Measurements from ENCODE around the gene ADD1.

ADD1 gene, protein sequence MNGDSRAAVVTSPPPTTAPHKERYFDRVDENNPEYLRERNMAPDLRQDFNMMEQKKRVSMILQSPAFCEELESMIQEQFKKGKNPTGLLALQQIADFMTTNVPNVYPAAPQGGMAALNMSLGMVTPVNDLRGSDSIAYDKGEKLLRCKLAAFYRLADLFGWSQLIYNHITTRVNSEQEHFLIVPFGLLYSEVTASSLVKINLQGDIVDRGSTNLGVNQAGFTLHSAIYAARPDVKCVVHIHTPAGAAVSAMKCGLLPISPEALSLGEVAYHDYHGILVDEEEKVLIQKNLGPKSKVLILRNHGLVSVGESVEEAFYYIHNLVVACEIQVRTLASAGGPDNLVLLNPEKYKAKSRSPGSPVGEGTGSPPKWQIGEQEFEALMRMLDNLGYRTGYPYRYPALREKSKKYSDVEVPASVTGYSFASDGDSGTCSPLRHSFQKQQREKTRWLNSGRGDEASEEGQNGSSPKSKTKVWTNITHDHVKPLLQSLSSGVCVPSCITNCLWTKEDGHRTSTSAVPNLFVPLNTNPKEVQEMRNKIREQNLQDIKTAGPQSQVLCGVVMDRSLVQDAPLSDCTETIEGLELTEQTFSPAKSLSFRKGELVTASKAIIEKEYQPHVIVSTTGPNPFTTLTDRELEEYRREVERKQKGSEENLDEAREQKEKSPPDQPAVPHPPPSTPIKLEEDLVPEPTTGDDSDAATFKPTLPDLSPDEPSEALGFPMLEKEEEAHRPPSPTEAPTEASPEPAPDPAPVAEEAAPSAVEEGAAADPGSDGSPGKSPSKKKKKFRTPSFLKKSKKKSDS

DNA sequence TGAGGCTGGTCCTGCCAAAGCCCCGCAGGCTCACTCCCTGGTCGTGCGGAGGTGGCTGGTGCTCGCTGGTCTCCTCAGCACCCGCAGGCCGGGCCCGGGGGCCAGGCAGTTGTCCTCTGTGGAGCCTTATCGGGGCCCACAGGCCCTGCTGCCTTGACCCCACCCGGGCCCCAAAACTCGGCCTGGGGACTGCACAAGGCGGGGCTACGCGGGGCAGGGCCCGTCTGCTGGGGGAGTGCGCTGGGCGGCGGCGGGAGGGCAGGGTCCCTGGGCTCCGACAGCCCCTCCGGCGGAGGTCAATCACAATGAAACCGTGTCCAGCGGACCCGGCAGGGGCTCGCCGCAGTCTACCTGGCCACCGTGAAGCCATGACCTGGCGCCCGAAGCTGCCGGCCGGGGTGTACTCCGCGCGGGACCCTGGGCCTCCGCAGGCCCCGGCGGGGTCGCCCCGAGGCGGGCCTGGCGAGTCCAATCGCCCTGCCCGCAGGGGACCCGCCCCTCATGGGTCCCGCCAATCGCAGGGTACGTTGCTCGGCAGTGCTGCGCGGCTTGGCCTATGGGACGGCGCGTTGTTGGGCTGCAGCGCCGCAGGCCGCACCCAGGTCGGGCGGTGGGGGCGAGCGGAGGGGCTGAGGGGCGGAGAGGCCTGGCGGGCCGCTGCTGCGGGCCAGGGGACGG is at the start of gene ADD1:
TSS of gene ADD1 (plus strand) at position 582 of the 678 bp plus-strand sequence. CDS start 32,072 bp downstream, outside the sequence.
- DNase-seq (ENCODE audit: low read depth): peak; percentile 92

DNA sequence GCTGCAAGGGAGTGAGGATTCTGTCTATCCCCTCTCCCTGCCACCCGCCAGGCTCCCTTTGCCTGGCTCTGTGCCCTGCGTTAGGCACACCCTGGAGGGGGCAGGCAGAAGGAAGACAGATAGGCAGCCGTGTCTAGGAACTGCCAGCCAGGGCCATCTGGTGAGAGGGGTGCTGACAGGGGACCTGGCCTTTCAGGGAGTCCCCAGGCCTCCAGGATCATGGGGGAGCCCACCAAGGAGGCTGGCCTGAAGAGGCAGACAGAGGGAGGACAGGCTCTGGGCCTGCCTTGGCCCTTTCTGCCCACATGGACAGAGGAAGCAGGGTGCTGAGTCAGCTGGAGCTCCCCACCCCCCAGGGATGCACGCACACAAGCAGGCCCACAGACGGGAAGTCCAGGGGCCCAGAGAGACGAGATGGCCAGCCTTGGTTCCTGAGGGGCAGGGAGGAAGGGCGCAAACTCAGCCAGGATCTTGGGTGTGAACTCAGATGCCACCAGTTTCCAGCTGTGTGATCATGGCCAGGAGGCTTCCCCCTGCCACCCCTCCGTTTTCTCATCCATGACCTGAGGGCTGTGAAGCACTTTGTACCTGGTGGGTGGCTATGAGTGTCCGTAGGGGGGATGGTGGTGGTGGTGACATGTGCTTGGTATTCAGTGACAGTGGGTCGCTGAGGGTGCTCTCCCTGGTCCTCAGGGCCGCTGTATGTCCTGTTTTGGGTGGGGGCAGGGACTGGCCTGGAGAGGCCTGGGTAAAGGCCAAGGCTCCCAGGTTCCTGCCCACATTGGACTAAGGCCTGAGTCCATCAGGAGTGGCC is 49.0 kb upstream of the ADD1 start:
- no peak for DNase-seq (ENCODE audit: low read depth)

DNA sequence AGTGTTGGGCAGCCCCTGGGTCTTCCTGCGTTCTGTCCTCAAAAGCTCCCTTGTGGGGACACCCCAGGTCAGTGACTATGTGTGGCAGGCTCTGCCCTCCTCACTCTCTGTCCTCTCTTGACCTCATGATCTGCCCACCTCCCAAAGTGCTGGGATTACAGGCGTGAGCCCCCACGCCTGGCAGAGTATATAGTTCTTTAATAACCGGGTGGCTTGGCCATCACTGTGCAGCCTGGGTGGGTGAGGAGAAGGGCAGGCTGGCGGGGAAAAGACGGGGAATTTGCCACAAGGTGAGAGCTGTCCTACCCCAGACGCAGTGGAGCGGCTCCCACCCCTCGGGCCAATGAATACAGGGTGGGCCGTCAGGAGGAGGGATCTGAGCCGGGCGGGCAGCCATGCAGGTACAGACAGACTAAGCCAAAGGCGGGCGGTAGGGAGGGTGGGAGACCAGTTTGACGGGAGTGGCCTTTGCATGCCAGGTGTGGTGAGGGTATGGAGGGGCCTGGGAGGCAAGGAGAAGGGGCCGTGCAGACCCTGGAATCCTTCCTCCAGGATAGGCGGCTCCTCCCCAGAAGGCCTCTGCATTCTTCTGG is 48.2 kb upstream of the ADD1 start:
- no peak for DNase-seq (ENCODE audit: low read depth)

DNA sequence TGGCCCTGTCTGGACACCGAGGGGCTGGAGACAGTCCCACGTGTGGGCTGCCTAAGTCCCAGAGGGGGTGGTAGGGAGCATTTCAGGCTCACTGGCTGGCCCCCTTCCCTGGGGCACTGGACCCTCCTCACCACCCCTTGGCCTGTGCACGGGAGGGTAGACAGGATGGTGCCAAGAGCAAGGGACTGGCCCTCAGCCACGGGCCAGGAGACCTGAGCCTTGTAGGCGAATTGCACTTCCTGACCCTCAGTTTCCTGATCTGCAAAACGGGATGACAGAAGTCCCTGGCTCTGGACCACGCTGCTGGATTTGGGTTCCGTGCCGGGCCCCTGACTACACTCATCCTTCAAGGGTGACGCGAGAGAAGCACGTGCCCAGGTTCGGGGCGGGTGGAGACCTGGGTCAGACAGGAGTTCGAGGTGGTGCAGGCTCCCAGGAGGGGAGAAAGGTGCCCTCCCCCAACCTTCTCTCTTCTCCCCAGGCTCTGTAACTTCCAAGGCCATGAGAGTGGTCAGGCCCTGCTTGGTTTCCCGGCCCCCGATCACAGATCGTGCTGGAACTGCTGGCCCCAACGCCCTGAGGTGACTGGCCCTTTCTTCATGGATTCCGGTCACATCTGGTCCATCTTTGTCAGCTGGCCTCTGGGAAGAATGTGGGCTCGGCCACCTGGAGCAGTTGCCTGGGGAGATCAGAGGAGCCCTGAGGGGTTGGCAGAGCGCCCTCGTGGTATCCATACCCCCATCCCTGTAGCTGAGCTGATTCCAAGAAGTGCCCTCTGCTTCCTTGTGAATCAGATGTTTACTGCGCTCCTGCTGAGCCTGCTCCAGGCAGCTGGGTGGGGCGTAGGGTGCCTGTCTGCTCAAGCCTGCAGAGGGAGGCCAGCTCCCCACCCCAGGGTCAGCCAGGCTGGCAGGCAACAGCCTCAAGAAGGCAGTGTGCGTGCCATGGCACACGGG is 47.5 kb upstream of the ADD1 start:
- no peak for DNase-seq (ENCODE audit: low read depth)

DNA sequence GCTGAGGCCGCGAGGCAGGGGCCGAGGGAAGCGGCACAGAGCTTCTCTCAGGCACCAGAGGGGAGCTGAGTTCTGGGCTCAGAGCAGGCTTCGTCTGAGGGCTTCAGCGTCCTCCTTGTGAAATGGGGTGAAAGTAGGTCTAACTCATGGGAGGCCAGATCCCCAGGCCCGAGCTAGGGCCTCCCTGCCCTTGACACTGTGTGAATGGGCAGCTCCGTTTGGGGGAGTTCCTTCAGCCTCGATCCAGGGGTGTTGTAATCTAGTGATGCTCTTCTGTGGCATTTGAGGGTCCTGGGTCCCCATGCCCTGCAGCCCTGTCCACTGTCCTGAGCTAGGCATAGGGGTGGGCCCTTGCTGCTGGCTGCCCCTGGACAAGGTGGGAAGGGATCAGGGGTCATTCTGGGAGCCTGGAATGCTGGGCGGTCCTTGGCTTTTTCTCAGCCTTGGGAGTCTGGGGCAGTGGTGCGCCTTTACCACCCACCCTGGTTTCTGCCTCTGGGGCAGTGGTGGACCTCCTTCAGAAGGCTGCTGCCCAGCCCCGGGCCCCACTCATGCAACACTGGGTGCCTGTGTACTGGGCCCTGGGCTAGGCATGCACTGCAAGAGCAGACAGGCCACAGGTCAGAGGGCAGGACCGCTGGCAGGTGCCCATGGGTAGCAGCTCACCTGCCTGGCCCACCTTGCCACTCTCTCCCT is 46.6 kb upstream of the ADD1 start:
- DNase-seq (ENCODE audit: low read depth): no peak

DNA sequence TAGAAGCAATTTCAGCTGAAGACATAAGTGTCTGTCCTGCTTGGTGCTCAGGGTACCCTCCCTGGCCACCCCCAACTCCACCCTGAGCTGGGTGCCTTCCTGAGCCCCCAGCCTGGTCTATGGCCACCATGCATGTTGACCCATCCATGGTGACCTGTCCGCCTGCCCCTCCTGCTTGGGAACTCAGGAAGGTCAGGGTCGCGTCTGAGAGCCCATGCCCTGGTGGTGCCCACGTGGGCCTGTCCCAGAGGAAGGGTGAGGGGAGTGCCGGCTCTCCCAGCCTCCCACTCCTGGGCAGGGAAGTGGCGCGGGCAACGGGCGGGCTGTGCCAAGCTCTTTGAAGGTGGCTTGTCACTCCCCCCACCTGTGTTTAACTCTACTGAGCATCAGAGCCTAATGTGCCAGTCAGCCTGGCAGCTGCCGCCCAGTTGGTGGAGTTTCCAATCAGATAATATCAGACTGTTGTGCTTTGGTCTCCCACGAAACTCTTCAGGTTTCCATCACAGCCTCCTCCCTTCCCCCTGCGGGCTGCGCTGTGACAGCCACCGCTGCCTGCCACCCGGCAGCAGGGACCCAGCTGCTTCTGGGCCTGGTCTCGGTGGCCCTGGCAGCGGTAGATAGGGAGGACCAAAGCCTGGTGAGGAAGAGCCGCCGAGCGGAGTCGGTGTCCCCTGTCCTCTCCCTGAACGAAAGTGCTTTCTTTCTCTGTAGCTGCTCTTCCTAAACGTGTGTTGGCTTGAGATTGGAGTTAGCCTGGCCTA is 45.9 kb upstream of the ADD1 start:
- DNase-seq (ENCODE audit: low read depth): no peak

DNA sequence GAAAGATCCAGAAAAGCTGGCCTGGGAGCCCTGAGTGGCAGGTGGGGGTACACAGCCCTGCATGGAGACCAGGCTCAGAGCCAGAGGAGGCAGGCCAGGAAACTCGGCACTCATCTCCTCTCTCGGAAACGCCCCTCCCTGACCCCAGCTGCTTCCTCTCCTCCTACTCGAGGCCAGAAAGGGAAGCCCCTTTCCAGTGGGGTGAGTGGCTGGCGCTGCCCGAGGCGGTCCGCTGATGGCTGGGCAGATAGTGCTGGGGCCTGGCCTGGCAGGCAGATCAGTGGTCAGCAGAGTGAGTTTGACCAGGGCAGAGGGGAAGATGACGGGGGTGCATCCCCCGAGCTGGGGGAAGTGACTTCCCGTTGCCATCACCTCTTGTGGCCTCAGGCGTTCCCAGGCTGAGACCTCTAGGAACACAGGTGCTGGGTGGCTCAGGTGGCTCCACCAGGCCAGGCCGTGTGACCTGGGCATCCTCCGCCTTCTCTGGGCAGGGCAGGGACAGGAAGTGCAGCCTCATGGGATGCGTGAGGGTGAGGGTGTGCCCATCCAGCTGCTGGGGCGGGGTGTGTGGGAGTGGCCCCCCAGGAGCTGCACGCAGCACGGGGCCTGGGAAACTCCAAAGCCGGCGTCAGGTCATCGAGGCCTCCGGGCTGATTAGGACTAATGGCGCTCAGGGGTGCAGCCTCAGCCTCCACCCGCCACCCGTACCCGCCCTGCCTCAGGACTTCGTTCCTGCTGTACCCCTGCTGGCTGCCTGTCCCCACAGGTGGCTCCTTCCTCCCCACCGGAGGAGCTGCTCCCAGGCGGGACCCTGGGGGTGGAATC is 45.0 kb upstream of the ADD1 start:
- DNase-seq (ENCODE audit: low read depth): no peak

DNA sequence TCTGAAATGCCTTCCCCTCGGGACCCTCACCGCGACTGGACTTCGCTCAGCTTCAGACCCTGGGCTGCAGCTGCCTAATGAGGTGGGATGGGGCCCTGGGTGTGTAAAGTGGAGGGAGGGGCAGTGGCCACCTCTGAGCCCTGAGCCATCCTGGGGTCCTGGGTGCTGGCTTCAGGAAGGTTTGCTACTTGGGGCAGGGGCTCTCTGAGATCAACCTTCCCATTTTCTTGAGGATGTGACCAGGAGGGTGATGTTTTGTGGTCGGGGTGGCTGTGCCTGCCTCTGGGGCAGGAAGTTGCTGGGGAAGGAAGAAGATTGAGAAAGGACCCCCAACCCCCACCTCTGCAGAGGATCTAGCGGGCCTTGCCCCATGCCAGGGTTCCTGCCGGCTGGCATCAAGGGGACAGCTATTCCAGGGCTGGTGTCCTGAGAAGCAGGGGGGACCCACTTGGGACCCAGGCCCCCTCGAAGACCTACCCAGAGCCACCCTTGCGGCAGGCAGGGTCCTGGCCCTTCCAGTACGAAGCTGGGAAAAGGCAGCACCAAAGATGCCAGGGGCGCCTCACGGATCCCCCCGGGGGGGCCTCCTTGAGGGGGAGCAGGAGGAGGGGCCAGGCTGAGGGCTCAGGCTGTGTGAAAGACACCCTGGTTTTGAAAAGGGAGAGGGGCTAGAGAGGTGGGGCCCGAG is 44.3 kb upstream of the ADD1 start:
- DNase-seq (ENCODE audit: low read depth): no peak

DNA sequence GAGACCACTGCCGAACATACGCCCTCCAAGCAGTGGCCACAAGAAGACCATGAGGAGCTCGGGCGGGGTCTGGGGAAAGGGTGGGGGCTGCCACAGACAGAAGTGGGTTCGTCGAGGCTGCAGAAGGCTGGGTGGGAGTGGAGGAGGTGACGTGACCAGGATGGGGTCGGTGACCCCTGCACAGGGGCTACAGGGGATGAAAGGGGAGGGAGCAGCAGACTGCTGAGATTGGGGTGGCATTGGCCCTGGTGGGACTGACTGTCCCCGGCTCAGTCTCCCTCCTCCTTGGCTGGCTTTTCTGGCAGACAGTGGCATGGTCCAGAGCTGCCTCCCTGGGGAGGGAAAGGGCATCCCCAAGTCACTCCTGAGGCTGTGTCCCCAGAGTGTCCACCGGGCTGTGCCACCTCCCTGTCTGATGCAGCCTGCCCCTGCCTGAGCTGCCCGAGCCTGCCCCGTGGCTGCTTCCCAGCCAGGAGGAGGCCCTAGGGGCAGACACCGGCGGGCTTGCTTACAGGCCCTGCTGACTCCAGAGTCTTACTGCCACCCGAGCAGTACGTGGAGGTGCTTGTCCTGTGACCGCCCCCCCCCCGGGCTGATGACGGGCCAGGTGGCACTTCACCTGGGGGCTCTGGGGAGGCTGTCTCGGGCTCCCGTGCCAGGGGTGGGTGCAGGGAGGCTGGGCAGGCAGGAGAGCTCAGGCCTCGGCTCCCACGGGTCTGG is 43.5 kb upstream of the ADD1 start:
- DNase-seq (ENCODE audit: low read depth): no peak

DNA sequence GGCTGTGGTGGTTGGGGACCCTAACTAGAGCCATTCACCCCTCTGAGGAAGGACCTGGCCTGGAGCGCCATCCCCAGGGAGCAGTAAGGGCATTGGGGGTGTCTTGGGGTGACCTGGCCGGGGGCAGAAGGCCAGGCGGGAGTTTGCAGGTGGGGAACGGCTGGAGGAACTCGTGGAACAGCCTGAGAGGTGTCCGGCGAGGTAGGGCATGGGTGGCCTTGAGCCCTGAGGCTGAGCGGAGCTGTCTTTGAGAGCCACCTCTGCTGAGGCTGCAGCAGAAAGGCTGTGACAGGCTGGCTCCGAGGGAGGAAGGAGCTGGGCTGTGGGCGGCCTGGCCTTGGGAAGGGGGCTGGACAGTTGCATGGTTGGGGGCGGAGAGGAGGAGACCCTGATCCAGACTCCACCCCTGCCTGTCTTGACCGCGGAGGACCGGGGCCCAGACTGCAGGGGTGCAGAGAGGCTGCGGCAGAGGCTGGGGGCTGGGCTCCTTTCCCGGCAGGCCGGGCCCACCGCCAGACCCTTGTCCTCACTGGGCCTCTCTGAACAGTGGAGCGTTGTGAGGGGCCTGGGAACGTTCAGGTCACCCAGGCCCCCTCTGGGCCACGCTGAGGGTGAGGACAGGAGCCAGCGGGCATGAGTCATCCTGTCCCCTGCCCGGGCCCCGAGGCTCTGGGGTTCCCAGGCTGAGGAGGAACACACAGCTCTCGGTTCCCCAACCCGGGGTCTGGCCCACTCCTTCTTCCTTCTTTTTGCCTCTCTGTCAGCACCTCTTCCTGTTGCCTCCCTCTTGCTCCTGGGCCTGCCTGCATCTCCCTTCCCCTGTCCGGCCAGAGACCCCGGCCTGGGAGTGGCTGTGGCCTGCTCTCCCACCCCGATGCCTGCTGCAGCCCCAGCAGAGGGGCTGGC is 42.7 kb upstream of the ADD1 start:
- no peak for DNase-seq (ENCODE audit: low read depth)

DNA sequence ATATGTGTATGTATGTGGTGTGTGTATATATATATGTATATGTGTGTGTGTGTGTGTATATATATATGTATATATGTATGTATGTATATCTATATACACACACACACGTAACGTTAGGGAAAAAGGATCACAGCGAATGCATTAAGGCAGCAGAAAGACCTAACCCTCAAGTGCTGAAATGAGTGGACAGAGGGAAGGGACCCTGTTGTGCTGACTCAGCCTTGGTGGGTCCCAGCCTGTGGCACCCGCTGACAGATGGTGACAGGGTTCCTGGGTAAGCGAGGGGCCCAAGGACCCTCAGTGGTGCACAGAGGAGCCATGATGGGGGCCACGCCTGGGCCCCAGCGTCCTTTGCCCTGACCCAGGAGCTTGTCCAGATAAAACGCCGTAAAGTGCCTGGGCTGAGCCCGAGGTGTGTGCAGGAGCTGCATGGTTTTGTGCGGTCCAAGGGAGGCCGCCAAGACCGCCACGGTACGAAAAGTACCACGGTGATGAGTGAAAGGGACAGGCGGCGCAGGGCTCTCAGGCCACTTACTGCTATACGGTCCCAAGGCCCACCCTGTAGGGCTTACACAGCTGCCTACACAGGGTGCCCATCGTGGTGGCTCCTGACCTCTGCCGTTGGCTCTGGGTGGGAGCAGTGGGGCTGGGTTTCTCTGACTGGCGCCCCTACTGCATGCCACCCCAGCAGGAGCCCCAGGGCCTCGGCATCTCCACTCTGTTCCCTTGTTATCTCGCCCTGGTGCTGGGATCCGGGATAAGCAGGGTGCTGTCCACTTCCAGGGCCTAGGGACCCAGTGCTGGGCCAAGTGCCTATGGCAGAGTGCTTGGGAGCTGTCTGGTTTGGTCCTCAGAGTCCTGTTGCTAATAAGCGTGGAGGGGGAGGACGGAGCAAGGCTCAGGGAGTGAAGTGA is 40.8 kb upstream of the ADD1 start:
- no peak for DNase-seq (ENCODE audit: low read depth)

DNA sequence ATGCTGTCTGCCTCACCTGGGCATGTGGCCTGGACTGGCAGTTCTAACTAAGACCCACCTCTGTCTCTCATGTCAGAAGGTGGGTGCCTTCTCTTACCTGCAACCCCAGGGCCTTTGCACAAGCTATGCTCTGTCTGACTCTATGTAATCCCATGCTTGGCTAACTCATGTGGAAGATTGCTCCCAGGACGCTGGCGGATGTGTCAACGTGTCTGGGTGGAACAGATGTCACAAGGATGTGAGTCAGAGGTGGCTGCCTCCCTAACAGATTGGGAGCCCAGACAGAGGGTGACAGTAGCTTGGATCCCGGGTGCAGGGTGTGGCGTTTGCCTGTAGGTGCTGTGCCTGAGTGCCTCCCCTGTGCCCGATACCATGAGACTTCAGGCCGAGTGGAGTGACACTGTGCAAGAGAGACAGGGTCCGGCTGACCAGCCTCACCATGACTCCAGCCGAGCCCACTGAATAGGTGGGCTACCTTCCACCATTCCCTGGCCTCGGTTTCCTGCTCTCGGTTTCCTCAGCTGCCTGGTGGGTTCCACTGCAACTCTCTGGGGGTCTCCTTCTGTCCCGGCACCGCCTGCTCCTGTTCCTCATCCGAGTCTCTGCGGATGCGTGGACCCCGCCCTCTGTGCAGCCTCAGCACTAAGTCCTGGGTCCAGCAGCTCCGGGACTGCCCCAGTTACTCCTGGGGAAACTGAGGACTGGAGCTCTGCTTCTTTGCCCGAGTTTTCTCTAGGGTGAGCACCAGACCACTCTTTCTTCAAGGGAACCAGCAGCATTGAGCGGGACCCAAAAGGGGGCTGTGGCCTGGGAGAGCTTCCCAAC is 39.8 kb upstream of the ADD1 start:
- no peak for DNase-seq (ENCODE audit: low read depth)

DNA sequence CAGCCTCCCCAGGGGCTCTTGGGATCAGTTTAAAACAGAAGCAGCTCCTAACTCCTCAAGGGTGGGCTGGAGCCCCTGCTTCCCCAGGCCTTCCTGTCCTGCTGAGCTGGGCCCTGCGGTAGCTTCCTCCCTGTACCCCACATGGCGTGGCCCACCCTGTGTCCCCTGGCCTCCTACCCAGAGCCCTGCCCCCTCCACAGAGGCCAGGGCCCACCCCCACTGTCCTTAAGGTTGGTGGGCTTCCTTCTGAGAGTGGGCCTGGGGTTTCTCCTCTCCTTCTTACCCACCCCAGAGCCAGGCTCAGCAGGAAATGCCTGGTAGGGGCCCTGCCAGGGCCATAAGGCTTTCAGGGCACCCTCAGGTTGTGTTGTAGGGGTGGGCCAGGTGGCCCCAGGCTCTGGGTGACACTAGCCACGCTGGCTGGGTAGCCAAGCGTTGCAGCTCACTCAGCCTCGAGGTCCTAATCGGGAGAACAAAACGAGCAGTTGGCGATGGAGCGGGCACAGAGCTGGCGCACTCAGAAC is 39.1 kb upstream of the ADD1 start:
- DNase-seq (ENCODE audit: low read depth): no peak
